Activated CD4-positive, alpha-beta T cell treated with anti-CD3 and anti-CD28 coated beads, Interleukin-2, amount 10 ng/mL, durations not matched to agents 24 days and 14 days (primary cell): ENCODE results near the gene LIMD2. TPM values are rescaled to one million over a fixed set of nuclear protein-coding genes. Genes with fewer than 3 reads are reported as not detected.

ENCODE experiments used
- DNase-seq: peaks from one replicate; pipeline ENCODE4 v3.0.0; 2022
- H3K27ac Mint-ChIP-seq: one replicate; pipeline ENCODE4 v1.8.0; 2022; ENCODE audit warnings: mild to moderate bottlenecking, mixed read lengths
- H3K27me3 Mint-ChIP-seq: one replicate; pipeline ENCODE4 v1.8.0; 2022; ENCODE audit warnings: mixed read lengths
- H3K36me3 Mint-ChIP-seq: one replicate; pipeline ENCODE4 v1.8.0; 2022; ENCODE audit warnings: low read depth, mild to moderate bottlenecking, mixed read lengths
- H3K4me1 Mint-ChIP-seq: one replicate; pipeline ENCODE4 v1.8.0; 2021; ENCODE audit warnings: mixed read lengths
- H3K4me3 Mint-ChIP-seq: one replicate; pipeline ENCODE4 v1.8.0; 2022; ENCODE audit warnings: mild to moderate bottlenecking, moderate library complexity, mixed read lengths
- H3K9me3 Mint-ChIP-seq: one replicate; pipeline ENCODE4 v1.8.0; 2021; ENCODE audit warnings: mixed read lengths
- intact Hi-C: fragments of 100-400 bp; cut with micrococcal nuclease; formaldehyde crosslinking; loops from one replicate; pipeline ENCODE4 v1.15.1; 2023
- total RNA-seq: library from RNA; stranded (reverse); gene quantifications from 2 replicates; pipeline ENCODE4 v1.2.3, GENCODE V29; 2022

Gene LIMD2
- total RNA-seq, 1 donor from 2014 or later, result 202 TPM

GRCh38 chr17:63706336-63707082, 6.6 kb upstream of the LIMD2 start:
- peaks cover 55% of the 10 kb centered on the region for H3K36me3 Mint-ChIP-seq
- DNase-seq, result peak; percentile 73
- peaks cover 63% of the 10 kb centered on the region for H3K4me1 Mint-ChIP-seq
- H3K27me3 Mint-ChIP-seq, result no peaks in the 10 kb centered on the region
- H3K4me3 Mint-ChIP-seq, result peak overlapping the region; percentile 73
- peak overlapping the region; percentile 56 for H3K27ac Mint-ChIP-seq
- intact Hi-C loops, result no loop called here
- no peaks in the 10 kb centered on the region for H3K9me3 Mint-ChIP-seq

GRCh38 chr17:63705657-63706056, 5.7 kb upstream of the LIMD2 start:
- DNase-seq, result peak; percentile 61
- H3K9me3 Mint-ChIP-seq, result no peaks in the 10 kb centered on the region
- peaks cover 67% of the 10 kb centered on the region for H3K4me1 Mint-ChIP-seq
- no peaks in the 10 kb centered on the region for H3K27me3 Mint-ChIP-seq
- H3K4me3 Mint-ChIP-seq, result peak overlapping the region; percentile 73
- peaks cover 55% of the 10 kb centered on the region for H3K36me3 Mint-ChIP-seq
- H3K27ac Mint-ChIP-seq, result peak overlapping the region; percentile 71
- intact Hi-C loops, result no loop called here

DNA sequence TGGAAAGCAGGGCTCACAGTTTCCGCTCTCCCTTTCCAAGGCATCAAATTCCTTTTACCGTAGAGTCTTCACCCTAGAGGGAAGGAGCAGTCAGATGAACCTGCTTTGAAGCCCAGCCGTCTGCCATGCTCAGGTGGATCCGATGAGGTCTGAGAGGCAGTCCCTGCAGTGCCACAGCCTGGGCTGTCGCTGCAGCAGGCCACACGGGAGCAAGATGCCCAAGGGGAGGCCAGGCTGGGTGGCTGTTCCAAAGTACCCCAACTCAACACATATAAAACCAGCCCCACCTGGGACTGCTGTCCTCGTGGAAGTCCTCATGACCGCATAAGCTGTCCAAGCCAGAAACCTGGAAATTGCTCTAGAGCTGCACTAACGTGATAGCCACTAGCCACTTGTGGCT, 4.9 kb upstream of the LIMD2 start:
- H3K27ac Mint-ChIP-seq, result no peak overlapping the region
- no peak for DNase-seq
- no peaks in the 10 kb centered on the region for H3K9me3 Mint-ChIP-seq
- intact Hi-C loops, result no loop called here
- H3K27me3 Mint-ChIP-seq, result no peaks in the 10 kb centered on the region
- H3K4me1 Mint-ChIP-seq, result peaks cover 63% of the 10 kb centered on the region
- peak overlapping the region; percentile 49 for H3K4me3 Mint-ChIP-seq
- peaks cover 48% of the 10 kb centered on the region for H3K36me3 Mint-ChIP-seq

DNA sequence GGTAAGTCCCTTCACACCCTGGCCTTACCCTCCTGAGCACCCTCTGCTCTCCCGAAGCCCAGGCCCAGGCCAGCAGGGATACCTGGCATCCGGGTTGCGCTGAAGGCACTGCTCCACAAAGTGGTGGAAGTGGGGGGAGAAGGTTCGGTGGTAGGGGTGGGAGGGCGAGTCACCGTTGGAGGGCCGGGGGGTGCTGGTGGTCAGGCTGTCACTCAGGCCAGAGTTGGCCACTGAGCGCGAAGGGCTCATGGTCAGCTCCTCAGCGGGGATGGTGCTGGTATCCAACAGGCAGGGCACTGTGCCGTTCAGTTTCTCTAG, 4.3 kb upstream of the LIMD2 start:
- H3K4me3 Mint-ChIP-seq, result peak overlapping the region; percentile 92
- H3K27ac Mint-ChIP-seq, result no peak overlapping the region
- H3K36me3 Mint-ChIP-seq, result peaks cover 42% of the 10 kb centered on the region
- no peaks in the 10 kb centered on the region for H3K9me3 Mint-ChIP-seq
- intact Hi-C loops, result no loop called here
- peak; percentile 61 for DNase-seq
- peaks cover 58% of the 10 kb centered on the region for H3K4me1 Mint-ChIP-seq
- H3K27me3 Mint-ChIP-seq, result no peaks in the 10 kb centered on the region

DNA sequence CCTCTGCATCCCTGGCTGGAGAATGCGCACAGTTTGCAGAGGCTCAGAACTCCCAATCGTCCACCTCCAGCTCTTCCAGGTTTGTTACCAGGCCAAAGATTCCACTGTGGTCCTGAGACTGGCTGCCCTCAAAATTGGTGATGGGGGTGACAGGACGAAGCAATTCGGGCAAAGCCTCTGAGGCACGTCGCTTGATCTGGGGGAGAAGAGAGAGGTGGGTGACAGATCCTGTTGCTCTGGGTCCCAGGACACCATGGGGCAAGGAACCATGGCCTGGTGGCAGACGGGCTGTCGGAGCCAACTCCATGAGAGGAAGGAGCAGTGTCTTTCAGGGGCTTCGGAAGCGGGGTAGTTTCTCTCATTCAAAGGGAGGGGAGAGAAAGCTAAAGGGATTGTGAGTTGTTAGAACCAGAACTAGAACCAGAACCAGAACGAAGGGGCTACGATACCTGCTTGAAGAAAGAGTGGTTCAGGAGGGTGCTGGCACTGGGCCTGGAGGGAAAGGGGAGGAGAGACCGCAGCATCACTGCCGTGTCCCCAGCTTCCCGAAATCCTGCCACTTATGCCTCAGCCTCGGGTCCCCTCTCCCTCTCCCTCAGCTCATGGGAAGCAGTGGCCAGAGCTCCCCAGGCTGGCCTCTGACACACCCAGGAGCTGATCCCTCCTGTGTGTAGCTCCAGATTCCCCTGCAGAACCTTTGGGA, 3.8 kb upstream of the LIMD2 start:
- Mint-ChIP-seq H3K27me3 (no peaks in the 10 kb centered on the region), H3K4me3 (peak overlapping the region; percentile 92), H3K9me3 (no peaks in the 10 kb centered on the region), H3K27ac (peak overlapping the region; percentile 23), H3K4me1 (peaks cover 53% of the 10 kb centered on the region), H3K36me3 (peaks cover 37% of the 10 kb centered on the region)
- intact Hi-C loops, result no loop called here
- peak; percentile 60 for DNase-seq

DNA sequence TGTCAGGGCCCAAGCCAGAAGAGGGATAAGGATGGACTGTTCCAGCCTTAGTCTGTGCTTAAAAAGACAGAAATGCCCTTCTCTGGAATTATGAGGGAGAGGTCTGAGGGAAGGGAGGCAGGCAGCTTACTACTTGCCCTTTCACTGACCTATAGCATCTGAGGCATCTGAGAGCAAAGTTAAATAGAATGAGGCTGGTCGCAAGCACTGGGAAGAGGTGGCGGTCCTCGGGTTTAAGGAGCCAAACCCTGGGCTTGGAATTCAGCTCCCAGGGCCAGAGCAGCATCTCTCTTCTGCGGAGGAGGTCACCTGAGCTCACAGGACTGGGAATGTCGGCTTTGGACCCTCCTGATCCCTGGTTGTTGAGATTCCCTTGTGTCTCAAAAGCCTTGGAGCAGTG, 3.1 kb upstream of the LIMD2 start:
- peaks cover 53% of the 10 kb centered on the region for H3K4me1 Mint-ChIP-seq

DNA sequence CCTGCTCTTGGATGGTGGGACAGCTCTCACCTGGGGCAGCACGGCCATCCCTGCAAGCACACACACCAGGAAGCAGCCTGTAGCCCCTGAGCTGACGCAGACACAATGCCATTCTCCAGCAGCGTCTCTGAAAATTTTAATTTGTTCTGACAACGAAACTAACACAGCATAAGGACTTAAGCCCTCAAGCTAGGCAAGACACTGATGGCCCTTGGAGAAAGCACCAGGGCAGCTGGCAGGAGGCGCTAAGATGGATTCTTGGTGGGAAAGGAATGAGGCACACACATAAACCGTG, 2.7 kb upstream of the LIMD2 start:
- Mint-ChIP-seq H3K4me3 (peak overlapping the region; percentile 92), H3K4me1 (peaks cover 56% of the 10 kb centered on the region), H3K36me3 (peaks cover 40% of the 10 kb centered on the region), H3K27me3 (no peaks in the 10 kb centered on the region), H3K9me3 (no peaks in the 10 kb centered on the region), H3K27ac (peak overlapping the region; percentile 97)
- intact Hi-C loops, result no loop called here
- peak; percentile 71 for DNase-seq

More for the DNA sequence above, 3.1 kb upstream of the LIMD2 start:
- intact Hi-C loops, result no loop called here
- H3K27ac Mint-ChIP-seq, result peak overlapping the region; percentile 97
- H3K9me3 Mint-ChIP-seq, result no peaks in the 10 kb centered on the region
- peaks cover 37% of the 10 kb centered on the region for H3K36me3 Mint-ChIP-seq
- H3K4me3 Mint-ChIP-seq, result peak overlapping the region; percentile 92
- DNase-seq, result peak; percentile 58
- H3K27me3 Mint-ChIP-seq, result no peaks in the 10 kb centered on the region

DNA sequence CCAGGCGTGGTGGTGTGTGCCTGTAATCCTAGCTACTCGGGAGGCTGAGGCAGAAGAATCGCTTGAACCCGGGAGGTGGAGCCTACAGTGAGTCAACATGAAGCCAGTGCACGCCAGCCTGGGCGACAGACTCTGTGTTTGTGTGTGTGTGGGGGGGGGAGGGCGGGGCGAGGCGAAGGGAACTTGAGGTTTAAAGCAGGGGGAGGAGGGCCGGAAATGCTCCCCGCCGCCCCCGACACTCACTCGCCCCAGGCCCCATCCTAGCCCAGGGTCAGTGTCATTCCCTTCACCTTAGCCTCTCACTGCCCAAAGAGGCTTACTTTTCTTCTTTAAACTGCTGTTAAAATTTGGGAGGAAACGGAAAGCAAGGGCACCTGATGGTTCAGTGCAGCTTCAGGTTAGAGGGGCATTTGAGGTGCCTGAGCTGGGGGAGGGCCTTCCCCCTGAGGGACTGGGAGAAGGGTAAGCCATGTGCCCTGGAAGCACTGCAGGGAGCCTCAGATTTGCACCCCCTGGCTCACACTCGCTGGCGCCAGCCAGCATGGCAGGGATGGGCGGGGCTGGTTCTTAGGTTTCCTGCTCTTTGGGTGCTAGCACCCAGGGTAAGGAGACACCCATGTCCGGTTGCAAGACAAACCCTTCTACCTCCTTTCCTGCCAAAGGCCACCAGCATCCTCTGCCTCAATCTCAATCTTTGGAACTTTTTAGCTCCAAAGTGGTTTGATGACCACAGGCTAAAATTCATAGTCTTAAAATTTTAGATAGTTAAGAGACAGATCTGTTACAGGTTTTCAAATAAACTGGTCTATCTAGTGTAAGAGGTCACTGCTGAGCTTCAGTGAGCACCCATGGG, 2.2 kb upstream of the LIMD2 start:
- Mint-ChIP-seq H3K9me3 (no peaks in the 10 kb centered on the region), H3K27ac (peak overlapping the region; percentile 97), H3K27me3 (no peaks in the 10 kb centered on the region), H3K36me3 (peaks cover 43% of the 10 kb centered on the region), H3K4me1 (peaks cover 58% of the 10 kb centered on the region), H3K4me3 (peak overlapping the region; percentile 92)
- intact Hi-C loops, result loop anchor here (1.0 kb wide), 2 partner anchors 39 to 71 kb away; partner anchors contain the start of genes CCDC47 and STRADA
- DNase-seq, result peak; percentile 92

GRCh38 chr17:63701456-63701820, 1.5 kb upstream of the LIMD2 start:
- H3K4me3 Mint-ChIP-seq, result peak overlapping the region; percentile 92
- H3K27ac Mint-ChIP-seq, result peak overlapping the region; percentile 97
- H3K4me1 Mint-ChIP-seq, result peaks cover 59% of the 10 kb centered on the region
- H3K27me3 Mint-ChIP-seq, result no peaks in the 10 kb centered on the region
- H3K9me3 Mint-ChIP-seq, result no peaks in the 10 kb centered on the region
- peaks cover 47% of the 10 kb centered on the region for H3K36me3 Mint-ChIP-seq
- intact Hi-C loops, result loop anchor here (1.0 kb wide), 2 partner anchors 40 to 72 kb away; partner anchors contain the start of genes CCDC47 and STRADA
- DNase-seq, result no peak

- peaks cover 58% of the 10 kb centered on the region for H3K4me1 Mint-ChIP-seq
- peak; percentile 86 for DNase-seq
- H3K9me3 Mint-ChIP-seq, result no peaks in the 10 kb centered on the region
- H3K27me3 Mint-ChIP-seq, result no peaks in the 10 kb centered on the region
- intact Hi-C loops, result loop anchor here (1.0 kb wide), 3 partner anchors 41 to 78 kb away; partner anchors contain the start of genes CCDC47, MAP3K3 and STRADA
- H3K4me3 Mint-ChIP-seq, result peak overlapping the region; percentile 92
- H3K27ac Mint-ChIP-seq, result peak overlapping the region; percentile 97
- peaks cover 50% of the 10 kb centered on the region for H3K36me3 Mint-ChIP-seq
Observed at GRCh38 chr17:63700528-63701455, 867 bp upstream of the LIMD2 start.

DNA sequence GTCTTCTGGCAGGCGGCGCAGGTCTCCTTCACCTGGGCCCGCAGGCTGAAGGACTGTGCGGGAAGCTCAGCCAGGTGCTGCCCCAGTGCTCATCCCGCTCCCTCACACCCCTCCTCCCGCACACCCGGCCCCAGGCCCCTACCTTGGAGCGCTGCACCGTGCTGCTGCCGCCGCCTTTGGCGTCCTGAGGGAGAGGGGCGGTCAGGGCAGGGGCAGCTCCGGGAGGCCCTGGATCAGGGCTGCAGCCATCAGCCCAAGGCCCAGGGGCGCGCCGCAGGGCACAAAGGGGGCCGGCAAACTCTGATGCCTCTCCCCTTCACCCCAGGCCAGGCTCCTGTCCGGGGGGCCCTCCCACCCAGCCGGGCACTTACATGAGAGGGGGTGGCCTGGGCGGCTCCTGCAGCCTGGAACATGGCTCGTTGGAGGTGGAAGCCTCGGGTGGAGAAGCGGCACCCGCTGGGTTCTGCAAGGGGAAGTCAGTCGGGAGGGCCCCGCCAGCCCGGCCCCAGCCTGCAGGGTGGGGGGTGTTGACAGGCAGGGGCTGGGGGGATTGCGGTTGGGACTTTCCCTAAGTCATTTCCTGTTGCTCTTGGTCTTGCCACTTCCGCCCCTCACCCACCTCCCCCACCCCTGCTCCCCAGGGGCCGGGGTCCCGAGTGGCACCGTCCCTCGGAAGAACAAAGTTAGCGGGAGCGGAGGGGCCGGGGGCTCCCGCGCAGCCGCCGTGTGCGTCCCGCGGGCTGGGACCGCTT, 863 bp downstream of the LIMD2 start:
- no peaks in the 10 kb centered on the region for H3K9me3 Mint-ChIP-seq
- intact Hi-C loops, result loop anchor here (1.0 to 5.0 kb wide), 6 partner anchors 11 to 272 kb away; partner anchors contain the start of genes DCAF7, DDX42 and SMARCD2
- H3K4me1 Mint-ChIP-seq, result peaks cover 55% of the 10 kb centered on the region
- H3K27ac Mint-ChIP-seq, result peak overlapping the region; percentile 93
- H3K4me3 Mint-ChIP-seq, result peak overlapping the region; percentile 93
- no peaks in the 10 kb centered on the region for H3K27me3 Mint-ChIP-seq
- peak; percentile 96 for DNase-seq
- H3K36me3 Mint-ChIP-seq, result peaks cover 45% of the 10 kb centered on the region

GRCh38 chr17:63698381-63698885, 1.5 kb downstream of the LIMD2 start:
- Mint-ChIP-seq H3K4me1 (peaks cover 49% of the 10 kb centered on the region), H3K27me3 (no peaks in the 10 kb centered on the region), H3K36me3 (peaks cover 39% of the 10 kb centered on the region), H3K9me3 (no peaks in the 10 kb centered on the region), H3K4me3 (peak overlapping the region; percentile 93), H3K27ac (peak overlapping the region; percentile 93)
- no peak for DNase-seq
- intact Hi-C loops, result loop anchor here (1.0 to 5.0 kb wide), 6 partner anchors 12 to 271 kb away; partner anchors contain the start of genes DCAF7, DDX42 and SMARCD2
